GM20000 (cell line): ENCODE results near the gene NPHP1.

Experiments used
- DNase-seq: peaks from one replicate; pipeline ENCODE4 v3.0.0; 2012; ENCODE audit warnings: low spot score
- CTCF ChIP-seq: IDR thresholded peaks from 2 replicates; pipeline ENCODE4 v1.5.1; 2012; ENCODE audit warnings: mild to moderate bottlenecking, control low read depth; ENCODE audit errors: extremely low read depth, missing control alignments

The NPHP1 gene

GRCh38 chr2:110126906-110127305 lies 77.9 kb downstream of the NPHP1 start:
- no peak for DNase-seq
- TF ChIP-seq CTCF = no peak

- TF ChIP-seq CTCF = no peak
- no peak for DNase-seq
Observed at GRCh38 chr2:110126086-110126773, 78.6 kb downstream of the NPHP1 start.

- no peak for TF ChIP-seq CTCF
- no peak for DNase-seq
Observed at GRCh38 chr2:110124939-110125691, 79.7 kb downstream of the NPHP1 start.

- no peak for DNase-seq
- TF ChIP-seq CTCF = no peak
Observed at GRCh38 chr2:110124038-110124825, 80.6 kb downstream of the NPHP1 start.

GRCh38 chr2:110121592-110121991 lies 83.2 kb downstream of the NPHP1 start:
- no peak for DNase-seq
- TF ChIP-seq CTCF = no peak

- DNase-seq = no peak
- no peak for TF ChIP-seq CTCF
Observed at GRCh38 chr2:110121052-110121334, 83.8 kb downstream of the NPHP1 start.
